Measurements from ENCODE around the gene CYSRT1. TPM values are rescaled to one million over a fixed set of nuclear protein-coding genes. Genes with fewer than 3 reads are reported as not detected.

Gene CYSRT1
- total RNA-seq, 1 experiment from 2014 or later, result 1.0 TPM

- Histone ChIP-seq H2BK12ac (ENCODE audit: insufficient read length, low read depth, low read length) (no peak overlapping the region), H2BK20ac (ENCODE audit: low read depth, low read length, poor library complexity, severe bottlenecking) (no peak overlapping the region), H2BK5ac (ENCODE audit: insufficient read length, low read length) (no peak overlapping the region), H3K79me2 (ENCODE audit: insufficient read depth, low read length) (no peaks in the 10 kb centered on the region), H3K56ac (ENCODE audit: insufficient read length, low read depth, low read length) (no peak overlapping the region), H3K18ac (ENCODE audit: insufficient read length, low read depth, low read length) (no peak overlapping the region), H3K4me1 (ENCODE audit: insufficient read depth, low read length) (no peaks in the 10 kb centered on the region; the same call in 1 of the 2 replicates), H2BK15ac (ENCODE audit: low read depth, low read length) (no peak overlapping the region), H3K23ac (ENCODE audit: insufficient read length, low read depth, low read length) (no peak overlapping the region), H2BK120ac (ENCODE audit: low read depth, low read length, poor library complexity, severe bottlenecking) (no peak overlapping the region), H2AFZ (ENCODE audit: low read length) (no peak overlapping the region), H3K9ac (ENCODE audit: extremely low read depth, insufficient read length, low read length) (no peak overlapping the region), H3K79me1 (ENCODE audit: insufficient read depth, low read depth, low read length, poor library complexity, severe bottlenecking) (no peaks in the 10 kb centered on the region), H3K27me3 (ENCODE audit: insufficient read depth, low read length) (no peaks in the 10 kb centered on the region), H4K20me1 (ENCODE audit: control insufficient read depth, insufficient read depth, insufficient read length) (no peaks in the 10 kb centered on the region), H3K4me2 (ENCODE audit: insufficient read depth, insufficient read length, low read length) (no peak overlapping the region), H3K14ac (ENCODE audit: insufficient read depth, low read length) (no peak overlapping the region), H4K91ac (ENCODE audit: insufficient read length, low read depth, low read length) (no peak overlapping the region), H4K8ac (replicated peaks; ENCODE audit: insufficient read length, low read depth, low read length) (no peak overlapping the region), H3K23me2 (ENCODE audit: insufficient read length, low read depth, low read length, poor library complexity, severe bottlenecking) (peaks cover 4% of the 10 kb centered on the region), H3T11ph (ENCODE audit: low read length) (no peak overlapping the region), H2AK5ac (ENCODE audit: insufficient read length, low read length) (no peak overlapping the region), H3K9me3 (ENCODE audit: control insufficient read depth, low read depth, low read length) (no peaks in the 10 kb centered on the region), H3K4ac (ENCODE audit: low read depth, low read length) (no peak overlapping the region), H3K27ac (ENCODE audit: insufficient read length, low read depth, low read length) (no peak overlapping the region), H4K5ac (ENCODE audit: insufficient read length, low read depth, low read length) (no peak overlapping the region)
- Mint-ChIP-seq H3K9me3 (no peaks in the 10 kb centered on the region), H3K4me3 (peak overlapping the region in 1 of 2 experiments; percentile 55; a peak in 1 of 5 replicates), H3K36me3 (ENCODE audit: insufficient read depth in 1 of 3, low read depth in 3 of 3) (peaks cover 3 to 23% (median 10%) of the 10 kb centered on the region in 3 experiments; a peak in 5 of 7 replicates), H3K27me3 (ENCODE audit: low read depth) (no peaks in the 10 kb centered on the region), H3K27ac (no peak overlapping the region), H3K4me1 (peaks cover 4 to 5% of the 10 kb centered on the region in 2 experiments)
- WGBS (ENCODE audit: extremely low coverage, insufficient read length, low lambda C conversion rate), result no CpG with 5 or more reads among the region's 36 CpGs
- no peak; the same call in 2 of the 3 replicates for TF ChIP-seq CTCF (conservative IDR thresholded peaks at IDR 0.05)
- peak; percentile 89 for DNase-seq
These were observed 7.4 kb upstream of the CYSRT1 start for GRCh38 chr9:137217276-137218211.

Data from H9 (cell line).